HG02943 (cell line): ENCODE measurements around the gene USP32.
"Not testable (repeated sequence)": the region's sequence is repeated elsewhere in the genome, so short reads cannot be mapped to it uniquely, and the experiment has no call there.

ENCODE experiments used
- ATAC-seq: cut with Tn5 transposase; IDR thresholded peaks from one replicate; pipeline ENCODE4 v1.9.1; 2021; ENCODE audit warnings: mild to moderate bottlenecking, low read depth, moderate library complexity; ENCODE audit not compliant: unreplicated experiment

The USP32 gene, protein sequence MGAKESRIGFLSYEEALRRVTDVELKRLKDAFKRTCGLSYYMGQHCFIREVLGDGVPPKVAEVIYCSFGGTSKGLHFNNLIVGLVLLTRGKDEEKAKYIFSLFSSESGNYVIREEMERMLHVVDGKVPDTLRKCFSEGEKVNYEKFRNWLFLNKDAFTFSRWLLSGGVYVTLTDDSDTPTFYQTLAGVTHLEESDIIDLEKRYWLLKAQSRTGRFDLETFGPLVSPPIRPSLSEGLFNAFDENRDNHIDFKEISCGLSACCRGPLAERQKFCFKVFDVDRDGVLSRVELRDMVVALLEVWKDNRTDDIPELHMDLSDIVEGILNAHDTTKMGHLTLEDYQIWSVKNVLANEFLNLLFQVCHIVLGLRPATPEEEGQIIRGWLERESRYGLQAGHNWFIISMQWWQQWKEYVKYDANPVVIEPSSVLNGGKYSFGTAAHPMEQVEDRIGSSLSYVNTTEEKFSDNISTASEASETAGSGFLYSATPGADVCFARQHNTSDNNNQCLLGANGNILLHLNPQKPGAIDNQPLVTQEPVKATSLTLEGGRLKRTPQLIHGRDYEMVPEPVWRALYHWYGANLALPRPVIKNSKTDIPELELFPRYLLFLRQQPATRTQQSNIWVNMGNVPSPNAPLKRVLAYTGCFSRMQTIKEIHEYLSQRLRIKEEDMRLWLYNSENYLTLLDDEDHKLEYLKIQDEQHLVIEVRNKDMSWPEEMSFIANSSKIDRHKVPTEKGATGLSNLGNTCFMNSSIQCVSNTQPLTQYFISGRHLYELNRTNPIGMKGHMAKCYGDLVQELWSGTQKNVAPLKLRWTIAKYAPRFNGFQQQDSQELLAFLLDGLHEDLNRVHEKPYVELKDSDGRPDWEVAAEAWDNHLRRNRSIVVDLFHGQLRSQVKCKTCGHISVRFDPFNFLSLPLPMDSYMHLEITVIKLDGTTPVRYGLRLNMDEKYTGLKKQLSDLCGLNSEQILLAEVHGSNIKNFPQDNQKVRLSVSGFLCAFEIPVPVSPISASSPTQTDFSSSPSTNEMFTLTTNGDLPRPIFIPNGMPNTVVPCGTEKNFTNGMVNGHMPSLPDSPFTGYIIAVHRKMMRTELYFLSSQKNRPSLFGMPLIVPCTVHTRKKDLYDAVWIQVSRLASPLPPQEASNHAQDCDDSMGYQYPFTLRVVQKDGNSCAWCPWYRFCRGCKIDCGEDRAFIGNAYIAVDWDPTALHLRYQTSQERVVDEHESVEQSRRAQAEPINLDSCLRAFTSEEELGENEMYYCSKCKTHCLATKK (N-terminal part only)

GRCh38 chr17:60392042-60392844 lies at the start of gene USP32:
USP32 (minus strand) TSS chr17:60392133; CDS start chr17:60391939, 194 bp downstream.
- peak; percentile 77 for ATAC-seq

- no peak for ATAC-seq
Measured at GRCh38 chr17:60439501-60439900, 47.6 kb upstream of the USP32 start.

GRCh38 chr17:60436676-60437075 lies 44.7 kb upstream of the USP32 start:
- no peak for ATAC-seq

GRCh38 chr17:60435244-60436167 lies 43.6 kb upstream of the USP32 start:
- no peak for ATAC-seq

- ATAC-seq = not testable (repeated sequence)
Measured at GRCh38 chr17:60433021-60433997, 41.4 kb upstream of the USP32 start.

- ATAC-seq = not testable (repeated sequence)
Measured at GRCh38 chr17:60430561-60430960, 38.6 kb upstream of the USP32 start.

- ATAC-seq = not testable (repeated sequence)
Measured at GRCh38 chr17:60428491-60428890, 36.6 kb upstream of the USP32 start.

DNA sequence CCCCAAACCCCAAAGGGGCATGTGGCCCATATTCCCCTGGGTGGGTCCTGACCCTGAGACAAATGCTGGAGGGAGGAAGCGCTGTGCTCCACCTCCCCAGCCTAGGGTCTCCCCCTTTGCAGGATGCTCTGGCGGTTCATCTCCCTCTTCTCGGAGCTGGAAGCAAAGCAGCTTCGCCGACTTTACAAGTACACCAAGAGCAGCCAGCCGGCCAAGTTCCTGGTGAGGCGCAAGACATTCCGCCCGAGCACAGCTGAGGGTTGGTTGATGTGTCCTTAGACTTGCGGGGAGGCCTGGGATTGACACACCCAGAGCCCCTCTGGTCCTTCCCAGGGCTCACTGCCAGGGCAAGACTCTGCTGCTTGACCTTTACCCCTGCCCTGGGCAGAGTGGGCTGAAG lies 34.7 kb upstream of the USP32 start:
- no peak for ATAC-seq

- no peak for ATAC-seq
Measured at GRCh38 chr17:60425626-60426025, 33.7 kb upstream of the USP32 start.

DNA sequence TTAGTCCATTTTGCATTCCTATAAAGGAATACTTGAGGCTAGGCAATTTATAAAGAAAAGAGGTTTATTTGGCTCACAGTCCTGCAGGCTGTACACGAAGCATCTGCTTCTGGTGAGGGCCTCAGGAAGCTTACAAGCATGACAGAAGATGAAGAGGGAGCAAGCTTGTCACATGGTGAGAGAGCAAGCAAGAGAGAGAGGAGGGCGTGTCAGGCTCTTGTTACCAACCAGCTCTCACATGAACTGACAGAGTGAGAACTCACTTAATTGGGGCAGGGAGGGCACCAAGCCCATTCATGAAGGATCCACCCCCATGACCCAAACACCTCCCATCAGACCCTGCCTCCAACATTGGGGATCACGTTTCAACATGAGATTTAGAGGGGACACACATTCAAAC lies 31.9 kb upstream of the USP32 start:
- no peak for ATAC-seq

DNA sequence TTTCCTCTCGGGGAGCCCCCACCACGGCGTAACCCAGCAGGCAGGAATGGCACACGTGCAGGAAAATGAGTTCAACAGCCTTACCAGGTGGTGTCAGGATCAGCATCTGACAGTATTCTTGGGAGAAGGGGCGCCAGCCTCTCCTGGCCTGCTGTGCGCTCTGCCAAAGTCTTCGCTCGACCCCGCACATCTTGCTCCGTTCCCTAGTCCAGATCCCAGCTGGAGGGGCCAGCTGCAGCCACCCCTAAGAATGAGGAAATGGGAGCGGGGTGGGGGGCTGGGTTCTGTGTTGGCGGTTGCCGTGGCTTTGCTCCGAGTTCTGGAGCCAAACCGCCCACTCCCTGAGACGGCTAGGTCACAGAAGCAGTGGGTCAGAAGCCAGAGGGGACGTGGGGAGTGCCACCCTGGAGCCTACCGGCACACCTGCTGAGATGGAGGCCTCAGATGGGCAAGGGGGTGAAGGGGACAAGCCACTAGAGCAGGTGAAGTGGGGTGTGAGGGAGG lies 30.3 kb upstream of the USP32 start, which contains the start of gene CHCT1:
TSS of gene CHCT1 (plus strand) at position 328 of the 504 bp plus-strand sequence. CDS start at position 432, 104 bp downstream.
- no peak for ATAC-seq

DNA sequence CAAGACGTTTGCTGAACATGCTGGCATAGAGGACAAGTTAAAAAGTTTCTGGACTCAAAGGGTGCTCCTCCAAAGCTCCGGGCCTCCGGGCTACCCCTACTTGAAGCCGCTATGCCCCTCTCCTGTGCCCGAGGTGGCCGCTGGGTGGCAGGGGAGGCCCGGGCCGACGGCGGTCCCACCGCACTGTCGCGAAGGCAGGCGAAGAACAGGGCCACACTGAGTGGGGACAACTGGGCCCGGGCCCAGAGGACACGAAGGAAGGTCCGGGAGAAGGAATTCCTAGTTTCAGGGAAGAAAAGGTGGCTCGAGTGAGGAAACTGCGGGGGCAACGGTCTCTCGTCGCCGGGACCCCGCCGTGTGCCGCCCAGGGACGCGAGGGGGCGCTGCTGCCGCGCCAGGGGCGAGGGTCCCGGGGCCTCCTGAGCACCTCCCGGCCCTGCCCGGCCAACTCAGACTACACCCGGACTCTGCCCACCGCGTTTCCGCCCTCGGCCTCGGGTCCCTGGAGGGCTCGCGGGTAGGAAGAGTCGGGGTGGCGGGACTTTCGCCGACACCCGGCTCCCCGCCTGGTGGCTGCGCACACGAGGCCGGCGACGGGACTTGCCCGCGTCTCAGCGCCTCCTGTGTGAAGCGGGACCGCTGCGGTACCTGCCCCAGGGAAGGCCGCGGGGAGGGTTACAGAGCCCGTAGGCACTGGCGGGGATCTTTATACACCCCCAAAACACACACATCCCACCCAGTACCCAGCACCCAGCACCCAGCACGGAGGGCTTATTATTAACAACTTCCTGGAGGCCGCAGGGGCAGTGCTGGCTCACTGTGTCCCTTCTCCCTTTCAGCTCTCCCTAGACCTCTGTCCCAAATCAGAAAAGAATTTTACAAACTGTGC lies 29.6 kb upstream of the USP32 start:
- ATAC-seq = peak; percentile 82

DNA sequence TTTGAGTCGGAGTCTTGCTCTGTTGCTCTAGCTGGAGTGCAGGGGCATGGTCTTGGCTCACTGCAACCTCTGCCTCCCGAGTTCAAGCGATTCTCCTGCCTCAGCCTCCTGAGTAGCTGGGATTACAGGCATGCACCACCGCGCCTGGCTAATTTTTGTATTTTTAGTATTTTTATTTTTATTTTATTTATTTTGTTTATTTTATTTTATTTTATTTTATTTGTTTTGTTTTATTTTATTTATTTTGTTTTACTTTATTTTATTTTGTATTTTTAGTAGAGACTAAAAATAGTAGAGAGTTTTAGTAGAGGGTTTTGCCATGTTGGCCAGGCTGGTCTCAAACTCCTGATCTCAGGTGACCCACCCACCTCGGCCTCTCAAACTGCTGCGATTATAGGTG lies 27.9 kb upstream of the USP32 start:
- ATAC-seq = not testable (repeated sequence)

DNA sequence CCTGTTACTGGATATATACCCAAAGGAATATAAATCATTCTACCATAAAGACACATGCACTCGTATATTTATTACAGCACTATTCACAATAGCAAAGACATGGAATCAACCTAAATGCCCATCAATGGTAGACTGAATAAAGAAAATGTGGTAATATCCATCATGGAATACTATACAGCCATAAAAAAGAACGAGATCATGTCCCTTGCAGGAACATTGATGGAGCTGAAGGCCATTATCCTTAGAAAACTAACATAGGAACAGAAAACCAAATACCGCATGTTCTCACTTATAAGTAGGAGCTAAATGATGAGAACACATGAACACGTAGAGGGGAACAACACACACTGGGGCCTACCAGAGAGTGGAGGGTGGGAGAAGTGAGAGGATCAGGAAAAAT lies 27.1 kb upstream of the USP32 start:
- not testable (repeated sequence) for ATAC-seq

DNA sequence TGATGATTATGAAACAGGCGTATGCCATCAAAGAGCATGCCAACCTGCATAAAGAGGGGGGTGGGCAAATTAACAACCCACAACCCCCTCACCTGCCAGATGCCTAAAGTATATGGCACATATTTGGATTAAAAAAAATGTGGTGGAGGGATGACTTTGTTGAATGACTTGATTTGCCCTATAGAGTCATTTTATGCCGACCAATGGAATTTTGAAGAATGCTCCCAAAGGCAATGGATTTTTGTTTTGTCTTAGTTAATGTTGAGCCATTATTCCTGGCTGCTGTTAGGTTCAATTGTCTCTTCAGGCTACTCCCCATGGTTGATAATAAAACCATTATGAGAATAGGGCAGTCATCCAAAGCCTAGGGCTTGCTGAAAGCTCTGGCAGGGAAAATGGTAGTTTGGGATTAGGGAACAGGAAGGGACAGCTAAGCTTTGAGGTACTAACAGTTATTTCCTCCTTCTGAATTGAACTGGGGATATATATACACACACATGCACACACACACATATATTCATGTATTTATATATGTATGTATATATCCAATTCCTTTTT lies 24.5 kb upstream of the USP32 start:
- ATAC-seq = no peak

- ATAC-seq = no peak
Measured at GRCh38 chr17:60415146-60415545, 23.2 kb upstream of the USP32 start.
